HUES6 (cell line): ENCODE measurements around the gene PLEKHG5.
A peak's percentile ranks its signal among the peaks of the same experiment; 100 is the strongest.

ENCODE experiments used
- H3K27ac ChIP-seq: 2 replicates; pipeline ENCODE4 v1.7.0; 2013; ENCODE audit warnings: low read depth, mild to moderate bottlenecking, low read length, inconsistent platforms
- H3K27me3 ChIP-seq: 2 replicates; pipeline ENCODE4 v1.6.1; 2013; ENCODE audit warnings: low read length; ENCODE audit not compliant: control insufficient read depth, insufficient read depth
- H3K36me3 ChIP-seq: 2 replicates; pipeline ENCODE4 v1.6.1; 2013; ENCODE audit warnings: low read length; ENCODE audit not compliant: control insufficient read depth, insufficient read depth
- H3K4me1 ChIP-seq: 2 replicates; pipeline ENCODE4 v1.6.1; 2013; ENCODE audit warnings: low read length; ENCODE audit not compliant: control insufficient read depth, insufficient read depth
- H3K4me3 ChIP-seq: 2 replicates; pipeline ENCODE4 v1.5.1; 2013; ENCODE audit warnings: low read depth, low read length
- H3K9ac ChIP-seq: one replicate; pipeline ENCODE4 v1.6.1; 2013; ENCODE audit warnings: mild to moderate bottlenecking, low read length
- H3K9me3 ChIP-seq: 2 replicates; pipeline ENCODE4 v1.6.1; 2013; ENCODE audit warnings: low read depth, low read length; ENCODE audit not compliant: control insufficient read depth, insufficient read depth

PLEKHG5 gene

GRCh38 chr1:6418668-6419396 lies 72.6 kb downstream of the PLEKHG5 start:
- peaks cover 98% of the 10 kb centered on the region for H3K27me3 ChIP-seq
- no peak overlapping the region for H3K9ac ChIP-seq
- no peaks in the 10 kb centered on the region for H3K9me3 ChIP-seq
- peak overlapping the region; percentile 54 for H3K4me3 ChIP-seq
- H3K36me3 ChIP-seq = no peaks in the 10 kb centered on the region
- H3K4me1 ChIP-seq = peaks cover 30% of the 10 kb centered on the region
- H3K27ac ChIP-seq = no peak overlapping the region

- Histone ChIP-seq H3K4me3 (no peak overlapping the region), H3K9me3 (no peaks in the 10 kb centered on the region), H3K36me3 (no peaks in the 10 kb centered on the region), H3K27ac (no peak overlapping the region), H3K9ac (no peak overlapping the region), H3K4me1 (peaks cover 30% of the 10 kb centered on the region), H3K27me3 (peaks cover 98% of the 10 kb centered on the region)
Measured at GRCh38 chr1:6417961-6418667, 73.4 kb downstream of the PLEKHG5 start.
